HL-60 (cell line): ENCODE results near the gene FERMT2.

Experiments
- CTCF ChIP-seq: IDR thresholded peaks from one replicate; pipeline ENCODE4 v1.5.1; 2011; ENCODE audit warnings: low read length, control low read depth, inconsistent platforms; ENCODE audit not compliant: insufficient read depth
- POLR2AphosphoS5 ChIP-seq: IDR thresholded peaks from 2 replicates; pipeline ENCODE4 v1.6.1; 2012; ENCODE audit warnings: low read depth

GRCh38 chr14:52987514-52987913 lies 36.7 kb upstream of the FERMT2 start:
- no peak for TF ChIP-seq CTCF
- no peak for TF ChIP-seq POLR2AphosphoS5
